ENCODE results near the gene MICAL3.

MICAL3 gene

GRCh38 chr22:17743661-17744411, 280.5 kb downstream of the MICAL3 start:
- DNase-seq: no peak

GRCh38 chr22:17742527-17742902, 281.8 kb downstream of the MICAL3 start:
- DNase-seq: peak; percentile 74

DNA sequence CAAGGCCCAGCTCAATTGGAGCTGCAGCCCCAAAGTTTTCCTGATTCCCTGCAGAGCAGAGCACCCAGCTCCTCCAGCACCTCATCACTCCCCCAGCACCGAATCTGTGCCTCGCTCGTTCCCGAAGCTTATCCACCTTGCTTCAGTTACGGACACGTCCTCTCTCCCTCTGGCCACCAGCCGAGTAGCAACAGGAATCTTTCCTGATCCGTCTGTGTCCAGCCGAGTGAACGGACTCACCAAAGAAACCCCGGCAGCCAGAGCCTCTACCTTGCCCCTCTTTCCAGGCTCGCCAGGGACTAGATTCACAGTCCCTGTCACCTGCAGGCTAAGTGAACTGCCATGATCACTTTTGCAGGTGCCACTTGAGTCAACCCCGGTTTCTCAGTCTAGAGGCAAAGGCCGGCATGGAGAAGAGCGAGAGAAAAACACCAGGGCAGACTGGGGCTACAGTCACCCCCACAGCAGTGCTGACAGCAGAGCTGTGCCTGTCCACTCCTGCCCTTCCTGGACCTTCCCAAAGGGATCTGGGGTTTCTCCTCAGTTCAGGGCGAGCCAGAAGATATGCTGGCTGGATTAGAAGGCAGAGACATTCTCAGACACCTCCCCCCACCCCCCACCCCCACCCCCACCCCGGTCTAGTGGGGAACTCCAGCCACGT, 282.4 kb downstream of the MICAL3 start:
- DNase-seq: no peak

DNA sequence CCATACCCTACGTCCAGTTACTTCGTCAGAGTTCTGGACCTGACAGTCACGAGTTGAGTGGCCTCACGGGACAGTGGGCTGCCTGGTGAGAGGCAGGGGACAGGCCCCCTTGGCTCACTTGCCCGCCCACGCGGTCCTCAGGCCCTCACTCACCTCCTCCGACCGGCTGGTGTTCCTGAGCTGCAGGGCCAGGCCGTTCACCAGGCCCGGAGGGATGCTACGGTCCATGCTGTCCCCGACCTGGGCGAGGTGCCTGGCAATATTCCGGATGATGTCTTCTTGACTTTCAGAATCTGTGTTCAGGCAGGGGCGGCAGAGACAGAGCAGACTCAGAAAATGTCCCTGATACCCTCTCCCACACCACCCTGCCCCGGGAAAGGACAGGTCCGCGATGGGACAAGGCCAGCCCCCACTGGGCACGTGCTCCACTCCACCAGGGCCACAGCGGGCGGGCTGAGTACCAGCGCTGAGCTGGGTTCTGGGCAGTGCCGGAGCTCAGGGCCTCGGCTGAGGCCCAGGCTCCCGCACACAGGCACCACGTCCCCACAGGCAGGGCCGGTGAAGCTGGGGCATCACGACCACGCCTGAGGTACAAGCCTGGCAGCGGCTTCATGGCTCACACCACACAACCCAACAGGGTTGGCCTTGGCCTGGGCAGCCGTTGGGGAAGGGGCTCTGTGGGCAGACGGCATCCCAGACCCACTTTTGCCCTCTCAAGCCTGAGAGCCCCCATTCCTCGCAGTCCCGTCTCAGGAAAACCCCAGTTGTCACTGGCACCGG, 285.0 kb downstream of the MICAL3 start:
- no peak for DNase-seq

- DNase-seq: no peak
Observed at GRCh38 chr22:17738386-17739128, 285.8 kb downstream of the MICAL3 start.

Data from CD4-positive, alpha-beta T cell treated with Interleukin-12 subunit alpha and Interleukin-12 subunit beta, for 1 hour (primary cell).